Measurements from ENCODE around the gene CDH18. TPM values are rescaled to one million over a fixed set of nuclear protein-coding genes. Genes with fewer than 3 reads are reported as not detected.

The CDH18 gene
- total and polyA plus RNA-seq, 2 donors (not counting 3 experiments of a cell fraction or from before 2014, with no cell fraction given), result 0.06 TPM; not detected in 1

DNA sequence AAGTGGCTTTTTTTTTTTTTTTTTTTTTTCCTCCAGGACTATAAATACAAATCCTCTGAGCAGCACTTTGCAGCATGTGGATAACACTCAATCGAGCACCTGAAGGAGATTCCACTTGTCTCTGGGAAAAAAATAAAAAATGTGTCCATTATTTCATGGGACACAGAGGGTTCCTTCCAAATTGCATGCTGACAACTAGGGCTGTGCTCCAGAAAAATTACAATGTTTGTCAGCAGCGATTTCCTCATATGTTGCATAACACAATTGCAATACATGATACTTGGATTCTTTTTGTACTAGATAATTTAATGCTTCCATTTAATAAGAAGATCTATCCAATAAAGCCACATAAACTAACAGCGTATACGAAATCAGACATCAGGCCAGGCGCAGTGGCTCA, 84.4 kb downstream of the CDH18 start:
- H3K9ac ChIP-seq (replicated peaks; ENCODE audit: extremely low read depth, insufficient read depth, low read length), result no peak overlapping the region
- no peak overlapping the region for H3K27ac ChIP-seq (ENCODE audit: insufficient read depth, low read depth, low read length)
- intact Hi-C loops (cut with micrococcal nuclease), result no loop called here
- CTCF ChIA-PET, result no interaction called here
- no peak overlapping the region for H3K4me2 ChIP-seq (ENCODE audit: insufficient read depth, low read length)
- no peak overlapping the region for H2AFZ ChIP-seq (ENCODE audit: low read depth, low read length)
- DNase-seq (ENCODE audit: low read depth, low spot score) (no peak), FAIRE-seq (no peak)
- no peaks in the 10 kb centered on the region for H3K36me3 ChIP-seq (ENCODE audit: control insufficient read depth in 2 of 2, extremely low read depth in 1 of 2, insufficient read depth in 2 of 2, low read length in 2 of 2)
- H4K20me1 ChIP-seq (replicated peaks; ENCODE audit: control insufficient read depth, extremely low read depth, insufficient read depth, low read length), result no peaks in the 10 kb centered on the region
- no peak overlapping the region for H3K4me3 ChIP-seq (replicated peaks in 1 of 3; ENCODE audit: insufficient read depth in 1 of 3, low read depth in 1 of 3, low read length in 3 of 3)
- no peaks in the 10 kb centered on the region for H3K9me1 ChIP-seq (replicated peaks; ENCODE audit: control insufficient read depth, extremely low read depth, insufficient read depth, low read length)
- no peaks in the 10 kb centered on the region for H3K27me3 ChIP-seq (ENCODE audit: control insufficient read depth in 2 of 2, insufficient read depth in 2 of 2, low read length in 2 of 2)
- no peaks in the 10 kb centered on the region for H3K79me2 ChIP-seq (ENCODE audit: control insufficient read depth, insufficient read depth, low read length)
- BruUV-seq (replicated peaks), result no TSS peak
- POLR2A ChIA-PET, result no interaction called here
- dilution Hi-C loops (cut with MboI; ENCODE audit: extremely low pct_ligation_motif_present, low sequenced_read_pairs), result no loop called here
- TF ChIP-seq, protein P1, sequence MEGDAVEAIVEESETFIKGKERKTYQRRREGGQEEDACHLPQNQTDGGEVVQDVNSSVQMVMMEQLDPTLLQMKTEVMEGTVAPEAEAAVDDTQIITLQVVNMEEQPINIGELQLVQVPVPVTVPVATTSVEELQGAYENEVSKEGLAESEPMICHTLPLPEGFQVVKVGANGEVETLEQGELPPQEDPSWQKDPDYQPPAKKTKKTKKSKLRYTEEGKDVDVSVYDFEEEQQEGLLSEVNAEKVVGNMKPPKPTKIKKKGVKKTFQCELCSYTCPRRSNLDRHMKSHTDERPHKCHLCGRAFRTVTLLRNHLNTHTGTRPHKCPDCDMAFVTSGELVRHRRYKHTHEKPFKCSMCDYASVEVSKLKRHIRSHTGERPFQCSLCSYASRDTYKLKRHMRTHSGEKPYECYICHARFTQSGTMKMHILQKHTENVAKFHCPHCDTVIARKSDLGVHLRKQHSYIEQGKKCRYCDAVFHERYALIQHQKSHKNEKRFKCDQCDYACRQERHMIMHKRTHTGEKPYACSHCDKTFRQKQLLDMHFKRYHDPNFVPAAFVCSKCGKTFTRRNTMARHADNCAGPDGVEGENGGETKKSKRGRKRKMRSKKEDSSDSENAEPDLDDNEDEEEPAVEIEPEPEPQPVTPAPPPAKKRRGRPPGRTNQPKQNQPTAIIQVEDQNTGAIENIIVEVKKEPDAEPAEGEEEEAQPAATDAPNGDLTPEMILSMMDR (IDR thresholded peaks at IDR 0.05; ENCODE audit: extremely low read depth in 1 of 2, insufficient read depth in 1 of 2, low read depth in 1 of 2, low read length in 2 of 2), result no peak
- TF ChIP-seq JUN (IDR thresholded peaks at IDR 0.05; ENCODE audit: borderline replicate concordance, insufficient read depth, insufficient read length, low read depth) (no peak), FOS (IDR thresholded peaks at IDR 0.05; ENCODE audit: borderline replicate concordance, insufficient read depth, low read length) (no peak), GATA2 (IDR thresholded peaks at IDR 0.05; ENCODE audit: insufficient read depth, insufficient read length, low read depth, low read length) (no peak), MYC (IDR thresholded peaks at IDR 0.05; ENCODE audit: low read depth, low read length) (no peak)
- H3K4me1 ChIP-seq (ENCODE audit: control insufficient read depth, extremely low read depth, insufficient read depth, low read length), result peaks cover under 1% of the 10 kb centered on the region
- no peaks in the 10 kb centered on the region for H3K9me3 ChIP-seq (replicated peaks; ENCODE audit: control insufficient read depth, insufficient read depth, low read length)

DNA sequence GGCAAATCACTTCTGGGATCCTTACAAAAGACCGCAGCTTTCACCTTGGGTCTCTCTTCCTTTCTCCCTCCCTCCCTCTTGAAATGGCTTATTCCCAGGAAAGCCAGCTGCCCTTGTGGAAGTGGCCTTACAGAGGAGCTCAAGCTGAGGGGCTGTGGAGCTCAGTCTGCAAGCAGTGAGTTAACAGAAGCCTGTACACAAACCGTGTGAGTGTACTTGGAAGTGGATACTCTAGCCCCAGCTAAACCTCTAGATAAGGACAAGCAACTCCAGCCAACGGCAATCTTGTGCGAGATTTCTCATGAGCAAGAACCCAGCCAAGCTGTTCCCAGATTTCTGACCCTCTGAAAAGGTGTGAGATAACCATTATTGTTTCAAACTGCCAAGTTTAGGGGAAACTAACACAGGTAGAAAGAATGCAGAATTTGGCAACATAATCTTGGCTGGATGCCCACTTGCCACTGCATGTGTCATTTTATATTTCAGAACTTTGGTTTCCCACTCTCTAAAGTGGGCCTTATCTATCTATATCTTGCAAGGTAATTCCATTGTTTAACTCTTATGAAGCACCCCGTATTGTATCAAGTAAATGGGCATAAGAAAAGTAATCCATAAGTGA, 85.6 kb downstream of the CDH18 start:
- Histone ChIP-seq H3K79me2 (ENCODE audit: control insufficient read depth, insufficient read depth, low read length) (no peaks in the 10 kb centered on the region), H4K20me1 (replicated peaks; ENCODE audit: control insufficient read depth, extremely low read depth, insufficient read depth, low read length) (no peaks in the 10 kb centered on the region), H3K27ac (ENCODE audit: insufficient read depth, low read depth, low read length) (no peak overlapping the region), H3K9me3 (replicated peaks; ENCODE audit: control insufficient read depth, insufficient read depth, low read length) (no peaks in the 10 kb centered on the region), H3K9ac (replicated peaks; ENCODE audit: extremely low read depth, insufficient read depth, low read length) (no peak overlapping the region), H3K4me3 (replicated peaks in 1 of 3; ENCODE audit: insufficient read depth in 1 of 3, low read depth in 1 of 3, low read length in 3 of 3) (no peak overlapping the region), H3K9me1 (replicated peaks; ENCODE audit: control insufficient read depth, extremely low read depth, insufficient read depth, low read length) (no peaks in the 10 kb centered on the region), H3K4me1 (ENCODE audit: control insufficient read depth, extremely low read depth, insufficient read depth, low read length) (no peaks in the 10 kb centered on the region), H3K36me3 (ENCODE audit: control insufficient read depth in 2 of 2, extremely low read depth in 1 of 2, insufficient read depth in 2 of 2, low read length in 2 of 2) (no peaks in the 10 kb centered on the region), H3K4me2 (ENCODE audit: insufficient read depth, low read length) (no peak overlapping the region), H3K27me3 (ENCODE audit: control insufficient read depth in 2 of 2, insufficient read depth in 2 of 2, low read length in 2 of 2) (no peaks in the 10 kb centered on the region), H2AFZ (ENCODE audit: low read depth, low read length) (no peak overlapping the region)
- DNase-seq (ENCODE audit: low read depth, low spot score) (peak; percentile 2), FAIRE-seq (no peak)
- ChIA-PET CTCF (no interaction called here), POLR2A (no interaction called here)
- dilution Hi-C loops (cut with MboI; ENCODE audit: extremely low pct_ligation_motif_present, low sequenced_read_pairs), result no loop called here
- no TSS peak for BruUV-seq (replicated peaks)
- TF ChIP-seq, protein P1 (IDR thresholded peaks at IDR 0.05; ENCODE audit: extremely low read depth in 1 of 2, insufficient read depth in 1 of 2, low read depth in 1 of 2, low read length in 2 of 2), result no peak
- TF ChIP-seq FOS (IDR thresholded peaks at IDR 0.05; ENCODE audit: borderline replicate concordance, insufficient read depth, low read length) (no peak), POLR2AphosphoS5 (IDR thresholded peaks at IDR 0.05; ENCODE audit: insufficient read depth, low read depth, low read length) (no peak), GATA2 (IDR thresholded peaks at IDR 0.05; ENCODE audit: insufficient read depth, insufficient read length, low read depth, low read length) (no peak), JUN (IDR thresholded peaks at IDR 0.05; ENCODE audit: borderline replicate concordance, insufficient read depth, insufficient read length, low read depth) (no peak), POLR2A (IDR thresholded peaks at IDR 0.05; ENCODE audit: low read depth, low read length) (no peak), EZH2 (IDR thresholded peaks at IDR 0.05; ENCODE audit: borderline replicate concordance, low read depth, low read length, severe bottlenecking) (no peak), MYC (IDR thresholded peaks at IDR 0.05; ENCODE audit: low read depth, low read length) (no peak)
- TF ChIP-seq, protein P2, sequence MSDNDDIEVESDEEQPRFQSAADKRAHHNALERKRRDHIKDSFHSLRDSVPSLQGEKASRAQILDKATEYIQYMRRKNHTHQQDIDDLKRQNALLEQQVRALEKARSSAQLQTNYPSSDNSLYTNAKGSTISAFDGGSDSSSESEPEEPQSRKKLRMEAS (IDR thresholded peaks at IDR 0.05; ENCODE audit: insufficient read depth, insufficient read length), result no peak
- intact Hi-C loops (cut with micrococcal nuclease), result no loop called here

All from endothelial cell of umbilical vein (primary cell).